ENCODE results near the gene CDKL1.

CDKL1 gene

DNA sequence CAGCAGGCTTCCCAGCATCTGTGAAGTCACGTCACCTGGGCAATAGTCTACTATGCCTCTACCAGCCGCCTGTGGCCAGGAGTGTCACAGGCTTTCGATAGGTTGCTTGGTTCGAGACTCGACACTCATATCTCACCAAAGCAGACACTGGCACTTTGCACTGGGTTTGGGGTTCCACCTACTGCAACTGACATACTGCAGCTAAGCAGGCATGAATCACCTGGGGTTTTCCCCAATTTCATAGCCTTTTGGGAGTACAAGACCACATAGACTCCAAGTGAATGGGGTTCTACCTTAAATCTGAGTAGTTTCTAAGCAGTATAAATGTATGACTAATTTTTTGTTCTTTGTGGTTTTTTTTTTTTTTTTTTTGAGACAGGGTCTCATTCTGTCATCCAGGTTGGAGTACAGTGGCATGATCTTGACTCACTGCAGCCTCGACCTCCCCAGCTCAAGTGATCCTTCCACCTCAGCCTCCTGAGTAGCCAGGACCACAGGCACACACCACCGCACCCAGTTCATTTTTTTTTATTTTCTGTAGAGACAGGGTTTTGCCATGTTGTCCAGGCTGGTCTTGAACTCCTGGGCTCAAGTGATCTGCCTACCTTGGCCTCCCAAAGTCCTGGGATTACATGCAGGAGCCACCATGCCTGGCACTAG lies 52.4 kb downstream of the CDKL1 start:
- no peaks in the 10 kb centered on the region for H3K27me3 ChIP-seq (ENCODE audit: insufficient read depth, low read length)
- H3K4me1 ChIP-seq (ENCODE audit: control insufficient read depth, insufficient read depth, low read length, unreplicated experiment): peaks cover 47% of the 10 kb centered on the region
- H3K36me3 ChIP-seq (ENCODE audit: insufficient read depth, low read length): no peaks in the 10 kb centered on the region
- no peaks in the 10 kb centered on the region for H3K79me2 ChIP-seq (ENCODE audit: control insufficient read depth, insufficient read depth, low read length, unreplicated experiment)
- H2AFZ ChIP-seq (ENCODE audit: low read length, unreplicated experiment): no peak overlapping the region
- H3K27ac ChIP-seq (ENCODE audit: low read depth, low read length): peak overlapping the region; percentile 59; the same call in 1 of the 2 replicates
- no peak overlapping the region for H3K4me3 ChIP-seq (ENCODE audit: low read depth, low read length)

DNA sequence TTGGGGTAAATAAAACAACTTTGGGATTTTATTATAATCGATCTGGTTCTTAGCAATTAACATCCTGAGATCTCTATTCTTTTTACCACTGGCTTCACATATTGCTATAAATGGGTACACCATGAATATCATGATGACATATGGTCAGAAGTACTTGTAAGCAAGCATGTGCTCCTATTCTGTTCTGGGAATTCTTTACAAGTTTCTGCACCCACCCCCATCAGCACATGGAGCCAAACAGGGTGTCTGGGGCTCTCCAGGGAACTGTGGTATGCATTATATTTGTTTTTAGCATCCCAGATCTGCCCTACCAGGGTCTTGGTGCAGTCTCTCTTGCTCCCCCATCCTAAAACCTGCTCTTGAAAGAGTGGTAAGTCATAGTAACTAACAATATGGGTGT lies 53.2 kb downstream of the CDKL1 start:
- peak overlapping the region; percentile 45; the same call in 1 of the 2 replicates for H3K27ac ChIP-seq (ENCODE audit: low read depth, low read length)
- no peak overlapping the region for H3K4me3 ChIP-seq (ENCODE audit: low read depth, low read length)

DNA sequence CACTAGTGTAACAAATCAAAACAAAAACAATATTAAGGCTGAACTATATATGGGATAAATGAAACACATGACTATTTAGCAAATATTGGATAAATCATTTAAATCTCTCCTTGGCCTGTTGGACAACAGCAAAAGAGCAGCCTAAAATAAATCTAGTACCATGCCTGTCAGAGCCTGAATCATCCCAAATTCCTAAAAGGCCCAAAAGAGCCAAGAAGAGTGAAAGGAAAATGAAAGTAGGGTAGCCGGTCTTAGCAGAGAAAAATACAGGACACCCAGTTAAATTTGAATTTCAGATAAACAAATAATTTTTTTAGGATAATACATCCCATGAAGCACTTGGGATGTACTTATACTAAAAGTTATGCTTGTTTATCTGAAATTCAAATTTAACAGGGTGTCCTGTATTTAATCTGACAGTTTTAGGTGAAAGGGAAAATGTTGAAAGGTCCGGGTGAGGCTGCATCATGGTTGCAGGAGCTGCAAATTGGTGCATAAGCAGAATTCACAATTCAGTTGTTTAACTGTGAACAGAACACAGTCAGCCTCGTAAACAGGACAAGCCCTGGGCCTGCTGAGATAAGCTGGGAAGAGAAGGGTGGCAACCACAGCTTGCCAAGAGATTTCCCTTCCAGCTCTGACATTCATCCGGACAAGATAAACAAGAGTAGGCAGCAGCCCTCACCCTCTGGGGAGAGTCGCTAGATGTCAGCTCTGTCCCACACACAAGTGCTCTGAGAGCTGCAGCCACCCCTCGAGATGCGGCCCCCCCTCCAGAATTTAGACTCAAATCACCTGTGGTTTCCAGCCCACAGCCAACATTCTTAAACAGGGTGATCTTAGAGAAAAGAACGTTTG lies 54.2 kb downstream of the CDKL1 start:
- Histone ChIP-seq H3K4me3 (ENCODE audit: low read depth, low read length) (peak overlapping the region; percentile 67), H3K27me3 (ENCODE audit: insufficient read depth, low read length) (no peaks in the 10 kb centered on the region), H3K79me2 (ENCODE audit: control insufficient read depth, insufficient read depth, low read length, unreplicated experiment) (no peaks in the 10 kb centered on the region), H3K36me3 (ENCODE audit: insufficient read depth, low read length) (no peaks in the 10 kb centered on the region), H2AFZ (ENCODE audit: low read length, unreplicated experiment) (peak overlapping the region; percentile 6), H3K27ac (ENCODE audit: low read depth, low read length) (peak overlapping the region; percentile 45), H3K4me1 (ENCODE audit: control insufficient read depth, insufficient read depth, low read length, unreplicated experiment) (peaks cover 35% of the 10 kb centered on the region)

More for the DNA sequence above, 53.2 kb downstream of the CDKL1 start:
- no peaks in the 10 kb centered on the region for H3K27me3 ChIP-seq (ENCODE audit: insufficient read depth, low read length)
- H3K36me3 ChIP-seq (ENCODE audit: insufficient read depth, low read length): no peaks in the 10 kb centered on the region
- H3K79me2 ChIP-seq (ENCODE audit: control insufficient read depth, insufficient read depth, low read length, unreplicated experiment): no peaks in the 10 kb centered on the region
- H3K4me1 ChIP-seq (ENCODE audit: control insufficient read depth, insufficient read depth, low read length, unreplicated experiment): peaks cover 43% of the 10 kb centered on the region
- no peak overlapping the region for H2AFZ ChIP-seq (ENCODE audit: low read length, unreplicated experiment)

DNA sequence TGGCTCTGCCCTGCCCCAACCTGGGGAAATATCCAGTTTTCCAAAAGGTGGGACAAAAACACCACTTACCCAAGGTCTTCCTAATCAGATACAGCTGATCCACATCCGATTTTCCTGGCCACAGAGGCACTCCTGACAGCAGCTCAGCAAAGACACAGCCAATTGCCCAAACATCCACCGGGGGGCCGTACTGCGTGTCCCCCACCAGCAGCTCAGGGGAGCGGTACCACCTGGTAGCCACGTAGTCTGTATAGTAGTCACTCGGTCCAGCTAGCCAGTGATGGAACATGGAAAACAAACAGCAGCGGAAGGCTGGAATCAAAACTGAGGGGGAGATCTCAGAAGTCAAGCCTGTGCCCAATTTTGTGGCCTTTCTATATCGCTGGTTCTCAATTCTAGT lies 55.7 kb downstream of the CDKL1 start:
- Histone ChIP-seq H3K4me1 (ENCODE audit: control insufficient read depth, insufficient read depth, low read length, unreplicated experiment) (peaks cover 36% of the 10 kb centered on the region), H3K79me2 (ENCODE audit: control insufficient read depth, insufficient read depth, low read length, unreplicated experiment) (no peaks in the 10 kb centered on the region), H2AFZ (ENCODE audit: low read length, unreplicated experiment) (no peak overlapping the region), H3K36me3 (ENCODE audit: insufficient read depth, low read length) (no peaks in the 10 kb centered on the region), H3K27ac (ENCODE audit: low read depth, low read length) (no peak overlapping the region), H3K4me3 (ENCODE audit: low read depth, low read length) (no peak overlapping the region), H3K27me3 (ENCODE audit: insufficient read depth, low read length) (no peaks in the 10 kb centered on the region)

DNA sequence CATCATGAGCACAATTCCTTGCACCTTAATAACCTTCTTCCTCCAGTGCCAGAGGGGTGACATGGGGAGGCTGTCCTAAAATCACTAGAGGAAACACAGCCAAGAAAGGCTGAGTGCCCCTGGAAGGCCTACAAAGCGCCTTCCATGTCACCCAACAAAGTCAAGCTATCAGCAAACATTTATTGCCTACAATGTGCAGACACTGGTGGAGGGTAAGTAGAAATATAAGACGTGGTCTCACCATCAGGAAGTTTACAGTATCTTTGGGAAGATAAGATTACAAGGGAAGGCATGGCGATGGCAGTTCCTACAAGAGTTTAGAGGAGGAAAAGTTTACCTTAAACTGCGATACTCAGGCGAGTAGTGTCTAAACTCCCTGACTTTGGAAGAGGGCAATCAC lies 56.6 kb downstream of the CDKL1 start:
- no peak overlapping the region for H2AFZ ChIP-seq (ENCODE audit: low read length, unreplicated experiment)

DNA sequence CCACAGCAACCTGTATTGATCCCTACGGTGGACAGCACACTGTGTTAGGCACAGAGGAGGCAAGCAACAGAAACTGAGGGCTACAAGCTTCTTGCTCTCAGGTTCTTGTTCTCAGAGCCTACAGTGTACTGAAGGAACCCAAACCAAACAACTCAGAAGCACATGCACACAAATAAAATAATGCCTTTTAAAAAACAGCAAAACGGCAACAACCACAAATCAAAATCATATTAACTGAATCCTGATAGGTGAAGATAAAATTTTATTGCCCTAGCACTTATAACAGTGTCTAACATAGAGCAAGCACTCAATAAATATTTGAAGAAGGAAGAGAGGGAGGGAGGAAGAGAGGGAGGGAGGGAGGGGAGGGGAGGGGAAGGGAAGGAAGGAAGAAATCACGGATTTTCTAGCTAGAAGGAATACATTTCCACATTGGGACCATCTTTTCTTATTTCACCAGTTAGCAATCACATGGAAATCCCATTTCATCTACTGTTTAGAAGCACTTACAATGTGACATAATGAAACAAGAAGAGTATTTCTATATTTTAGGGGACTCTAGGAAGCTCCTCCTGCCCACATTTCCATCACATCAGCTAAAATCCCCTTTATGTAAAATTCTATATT lies 57.4 kb downstream of the CDKL1 start:
- no peak overlapping the region for H3K4me3 ChIP-seq (ENCODE audit: low read depth, low read length)
- no peaks in the 10 kb centered on the region for H3K79me2 ChIP-seq (ENCODE audit: control insufficient read depth, insufficient read depth, low read length, unreplicated experiment)
- no peak overlapping the region for H2AFZ ChIP-seq (ENCODE audit: low read length, unreplicated experiment)
- peaks cover 28% of the 10 kb centered on the region for H3K4me1 ChIP-seq (ENCODE audit: control insufficient read depth, insufficient read depth, low read length, unreplicated experiment)
- no peaks in the 10 kb centered on the region for H3K27me3 ChIP-seq (ENCODE audit: insufficient read depth, low read length)
- H3K36me3 ChIP-seq (ENCODE audit: insufficient read depth, low read length): no peaks in the 10 kb centered on the region
- H3K27ac ChIP-seq (ENCODE audit: low read depth, low read length): no peak overlapping the region

More for the DNA sequence above, 56.6 kb downstream of the CDKL1 start:
- Histone ChIP-seq H3K27ac (ENCODE audit: low read depth, low read length) (no peak overlapping the region), H3K27me3 (ENCODE audit: insufficient read depth, low read length) (no peaks in the 10 kb centered on the region), H3K36me3 (ENCODE audit: insufficient read depth, low read length) (no peaks in the 10 kb centered on the region), H3K4me1 (ENCODE audit: control insufficient read depth, insufficient read depth, low read length, unreplicated experiment) (peaks cover 35% of the 10 kb centered on the region), H3K79me2 (ENCODE audit: control insufficient read depth, insufficient read depth, low read length, unreplicated experiment) (no peaks in the 10 kb centered on the region), H3K4me3 (ENCODE audit: low read depth, low read length) (no peak overlapping the region)

DNA sequence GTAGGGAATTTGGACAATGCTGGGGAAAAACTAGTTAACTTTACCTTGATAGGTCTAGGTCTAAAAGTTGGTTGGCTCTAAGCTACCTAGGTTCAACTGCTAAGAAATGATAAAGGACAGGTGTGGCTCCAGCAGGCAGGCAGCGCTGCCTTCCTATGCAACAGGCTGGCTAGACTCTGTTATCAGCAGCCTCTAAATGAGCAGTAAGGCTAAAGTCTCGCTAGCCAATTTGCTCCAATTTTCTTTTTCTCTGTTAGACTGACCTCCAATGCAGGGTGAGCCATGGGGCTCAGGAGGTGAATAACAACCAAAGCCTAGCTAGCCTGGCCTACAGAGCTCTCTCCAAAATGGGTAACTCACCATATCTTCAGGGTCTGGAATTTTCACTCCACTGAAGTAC lies 58.1 kb downstream of the CDKL1 start:
- no peak overlapping the region for H2AFZ ChIP-seq (ENCODE audit: low read length, unreplicated experiment)
- no peak overlapping the region for H3K4me3 ChIP-seq (ENCODE audit: low read depth, low read length)
- H3K4me1 ChIP-seq (ENCODE audit: control insufficient read depth, insufficient read depth, low read length, unreplicated experiment): peaks cover 20% of the 10 kb centered on the region
- H3K36me3 ChIP-seq (ENCODE audit: insufficient read depth, low read length): no peaks in the 10 kb centered on the region
- H3K79me2 ChIP-seq (ENCODE audit: control insufficient read depth, insufficient read depth, low read length, unreplicated experiment): no peaks in the 10 kb centered on the region
- H3K27ac ChIP-seq (ENCODE audit: low read depth, low read length): no peak overlapping the region
- H3K27me3 ChIP-seq (ENCODE audit: insufficient read depth, low read length): no peaks in the 10 kb centered on the region

DNA sequence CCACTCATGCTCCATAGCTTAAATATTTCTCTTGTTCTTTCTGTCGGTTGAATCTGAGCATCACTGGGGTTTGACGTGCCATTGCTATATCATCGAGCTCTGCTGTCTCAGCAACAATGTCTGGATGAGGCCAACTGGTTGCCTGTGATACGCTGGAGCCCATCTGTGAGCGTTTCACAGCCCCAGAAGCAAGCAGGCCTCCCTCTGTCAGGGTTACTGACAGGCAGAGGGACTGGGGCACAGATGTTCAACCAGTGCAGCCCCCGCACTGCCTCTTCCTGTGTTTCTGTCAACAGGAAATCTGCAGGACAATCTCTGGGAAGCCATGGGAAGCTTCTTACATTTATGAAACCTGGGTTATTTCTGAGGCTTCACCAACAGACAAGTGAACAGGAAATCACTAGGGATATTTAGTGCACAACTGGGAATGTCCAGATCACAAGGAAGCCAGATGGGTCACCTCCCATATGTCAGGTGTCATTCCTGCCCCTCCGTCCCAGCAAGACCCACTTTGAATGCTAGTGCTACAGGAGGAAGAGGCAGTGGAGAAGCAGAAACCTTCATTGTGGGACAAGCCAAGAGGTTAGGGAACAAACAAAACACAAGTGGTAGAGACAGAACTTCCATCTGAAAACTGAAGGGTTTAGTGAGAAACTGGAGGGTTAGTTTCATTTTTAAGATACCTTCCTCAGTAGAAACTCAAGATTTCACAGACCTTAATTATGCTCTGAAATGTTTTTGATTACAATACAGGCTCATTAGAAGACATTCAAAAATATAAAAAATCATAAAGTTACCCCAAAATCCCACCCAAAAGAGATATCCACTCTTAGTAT lies 60.5 kb downstream of the CDKL1 start:
- Histone ChIP-seq H2AFZ (ENCODE audit: low read length, unreplicated experiment) (no peak overlapping the region), H3K27me3 (ENCODE audit: insufficient read depth, low read length) (no peaks in the 10 kb centered on the region), H3K27ac (ENCODE audit: low read depth, low read length) (no peak overlapping the region), H3K4me3 (ENCODE audit: low read depth, low read length) (no peak overlapping the region), H3K4me1 (ENCODE audit: control insufficient read depth, insufficient read depth, low read length, unreplicated experiment) (peaks cover 22% of the 10 kb centered on the region), H3K79me2 (ENCODE audit: control insufficient read depth, insufficient read depth, low read length, unreplicated experiment) (no peaks in the 10 kb centered on the region), H3K36me3 (ENCODE audit: insufficient read depth, low read length) (no peaks in the 10 kb centered on the region)

DNA sequence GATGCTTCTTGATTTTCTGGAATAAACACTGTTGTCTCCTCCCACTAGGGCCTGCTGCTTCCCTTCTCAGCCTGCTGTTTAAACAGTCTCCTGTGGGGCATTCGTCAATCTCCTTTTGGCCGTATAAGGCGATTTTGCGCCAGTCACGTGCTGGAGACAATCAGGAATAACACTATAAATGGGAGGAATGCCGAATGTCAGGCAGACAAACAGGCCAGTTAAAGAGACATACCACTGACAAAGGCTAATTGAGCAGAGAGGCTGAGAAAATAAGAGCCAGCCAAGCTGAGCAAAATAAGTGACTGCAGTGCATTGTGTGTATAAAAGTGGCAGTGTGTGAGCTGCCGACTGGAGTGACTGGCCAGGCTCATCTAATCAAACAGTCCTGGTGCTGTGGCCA lies 61.3 kb downstream of the CDKL1 start:
- Histone ChIP-seq H2AFZ (ENCODE audit: low read length, unreplicated experiment) (no peak overlapping the region), H3K27me3 (ENCODE audit: insufficient read depth, low read length) (no peaks in the 10 kb centered on the region), H3K36me3 (ENCODE audit: insufficient read depth, low read length) (no peaks in the 10 kb centered on the region), H3K79me2 (ENCODE audit: control insufficient read depth, insufficient read depth, low read length, unreplicated experiment) (no peaks in the 10 kb centered on the region), H3K27ac (ENCODE audit: low read depth, low read length) (no peak overlapping the region), H3K4me1 (ENCODE audit: control insufficient read depth, insufficient read depth, low read length, unreplicated experiment) (peaks cover 22% of the 10 kb centered on the region), H3K4me3 (ENCODE audit: low read depth, low read length) (no peak overlapping the region)

DNA sequence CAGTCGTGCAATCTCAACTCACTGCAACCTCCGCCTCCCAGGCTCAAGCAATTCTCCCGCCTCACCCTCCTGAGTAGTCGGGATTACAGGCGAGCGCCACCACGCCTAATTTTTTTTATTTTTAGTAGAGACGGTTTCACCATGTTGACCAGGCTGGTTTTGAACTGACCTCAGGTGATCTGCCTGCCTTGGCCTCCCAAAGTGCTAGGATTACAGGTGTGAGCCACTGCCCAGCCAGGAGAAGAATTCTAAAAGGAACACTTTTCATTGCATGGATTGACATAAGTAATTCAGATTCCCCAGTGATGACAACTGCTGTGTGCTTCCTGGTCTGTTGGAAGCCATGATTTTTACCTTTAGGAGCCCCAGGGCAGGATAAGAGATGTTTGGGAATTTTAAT lies 62.5 kb downstream of the CDKL1 start:
- no peaks in the 10 kb centered on the region for H3K79me2 ChIP-seq (ENCODE audit: control insufficient read depth, insufficient read depth, low read length, unreplicated experiment)
- H3K27me3 ChIP-seq (ENCODE audit: insufficient read depth, low read length): no peaks in the 10 kb centered on the region
- H3K27ac ChIP-seq (ENCODE audit: low read depth, low read length): no peak overlapping the region
- H3K4me1 ChIP-seq (ENCODE audit: control insufficient read depth, insufficient read depth, low read length, unreplicated experiment): peaks cover 22% of the 10 kb centered on the region
- no peak overlapping the region for H3K4me3 ChIP-seq (ENCODE audit: low read depth, low read length)
- no peaks in the 10 kb centered on the region for H3K36me3 ChIP-seq (ENCODE audit: insufficient read depth, low read length)
- H2AFZ ChIP-seq (ENCODE audit: low read length, unreplicated experiment): no peak overlapping the region
